ENCODE data around the gene LOXL1. TPM values are rescaled to one million over a fixed set of nuclear protein-coding genes. Genes with fewer than 3 reads are reported as not detected.

The LOXL1 gene
- total RNA-seq, 1 experiment from 2014 or later, result not detected

GRCh38 chr15:73905225-73905827 is 20.9 kb upstream of the LOXL1 start:
- Histone ChIP-seq H3K4me3 (ENCODE audit: low read length) (no peak overlapping the region), H4K20me1 (ENCODE audit: insufficient read depth, low read depth, low read length) (no peaks in the 10 kb centered on the region), H3K36me3 (ENCODE audit: insufficient read depth, low read length) (no peaks in the 10 kb centered on the region), H3K9me3 (ENCODE audit: low read length) (no peaks in the 10 kb centered on the region), H2AFZ (ENCODE audit: low read length) (no peak overlapping the region), H3K9me2 (replicated peaks; ENCODE audit: insufficient read depth, low read length) (no peaks in the 10 kb centered on the region), H3K79me2 (ENCODE audit: low read length) (no peaks in the 10 kb centered on the region), H3K27ac (ENCODE audit: low read length) (no peak overlapping the region), H3K27me3 (ENCODE audit: low read length) (no peaks in the 10 kb centered on the region), H3K9ac (ENCODE audit: low read length) (no peak overlapping the region), H3K4me2 (ENCODE audit: low read depth, low read length, poor library complexity, severe bottlenecking) (no peak overlapping the region), H3K4me1 (ENCODE audit: low read length) (no peaks in the 10 kb centered on the region)
- DNase-seq, result no peak

- H3K27me3 ChIP-seq (ENCODE audit: low read length), result no peaks in the 10 kb centered on the region
- H2AFZ ChIP-seq (ENCODE audit: low read length), result no peak overlapping the region
- H3K36me3 ChIP-seq (ENCODE audit: insufficient read depth, low read length), result no peaks in the 10 kb centered on the region
- H3K27ac ChIP-seq (ENCODE audit: low read length), result no peak overlapping the region
- H3K4me3 ChIP-seq (ENCODE audit: low read length), result no peak overlapping the region
- H3K4me2 ChIP-seq (ENCODE audit: low read depth, low read length, poor library complexity, severe bottlenecking), result no peak overlapping the region
- no peaks in the 10 kb centered on the region for H3K9me2 ChIP-seq (replicated peaks; ENCODE audit: insufficient read depth, low read length)
- no peak for DNase-seq
- no peaks in the 10 kb centered on the region for H3K9me3 ChIP-seq (ENCODE audit: low read length)
- H3K9ac ChIP-seq (ENCODE audit: low read length), result no peak overlapping the region
- H4K20me1 ChIP-seq (ENCODE audit: insufficient read depth, low read depth, low read length), result no peaks in the 10 kb centered on the region
- H3K79me2 ChIP-seq (ENCODE audit: low read length), result no peaks in the 10 kb centered on the region
- H3K4me1 ChIP-seq (ENCODE audit: low read length), result no peaks in the 10 kb centered on the region
These were observed 19.8 kb upstream of the LOXL1 start for GRCh38 chr15:73906346-73907034.

GRCh38 chr15:73907035-73907408 is 19.2 kb upstream of the LOXL1 start:
- no peaks in the 10 kb centered on the region for H3K9me2 ChIP-seq (replicated peaks; ENCODE audit: insufficient read depth, low read length)
- H3K9ac ChIP-seq (ENCODE audit: low read length), result no peak overlapping the region
- H4K20me1 ChIP-seq (ENCODE audit: insufficient read depth, low read depth, low read length), result no peaks in the 10 kb centered on the region
- DNase-seq, result no peak
- no peaks in the 10 kb centered on the region for H3K27me3 ChIP-seq (ENCODE audit: low read length)
- no peaks in the 10 kb centered on the region for H3K4me1 ChIP-seq (ENCODE audit: low read length)
- H3K79me2 ChIP-seq (ENCODE audit: low read length), result no peaks in the 10 kb centered on the region
- no peaks in the 10 kb centered on the region for H3K36me3 ChIP-seq (ENCODE audit: insufficient read depth, low read length)
- no peak overlapping the region for H3K4me2 ChIP-seq (ENCODE audit: low read depth, low read length, poor library complexity, severe bottlenecking)
- no peak overlapping the region for H3K27ac ChIP-seq (ENCODE audit: low read length)
- H2AFZ ChIP-seq (ENCODE audit: low read length), result no peak overlapping the region
- H3K9me3 ChIP-seq (ENCODE audit: low read length), result no peaks in the 10 kb centered on the region
- H3K4me3 ChIP-seq (ENCODE audit: low read length), result no peak overlapping the region

- no peak overlapping the region for H3K4me3 ChIP-seq (ENCODE audit: low read length)
- no peaks in the 10 kb centered on the region for H4K20me1 ChIP-seq (ENCODE audit: insufficient read depth, low read depth, low read length)
- peak; percentile 87 for DNase-seq
- H3K27ac ChIP-seq (ENCODE audit: low read length), result no peak overlapping the region
- H3K9ac ChIP-seq (ENCODE audit: low read length), result no peak overlapping the region
- no peaks in the 10 kb centered on the region for H3K36me3 ChIP-seq (ENCODE audit: insufficient read depth, low read length)
- no peaks in the 10 kb centered on the region for H3K27me3 ChIP-seq (ENCODE audit: low read length)
- no peaks in the 10 kb centered on the region for H3K79me2 ChIP-seq (ENCODE audit: low read length)
- no peak overlapping the region for H2AFZ ChIP-seq (ENCODE audit: low read length)
- H3K4me1 ChIP-seq (ENCODE audit: low read length), result no peaks in the 10 kb centered on the region
- H3K9me3 ChIP-seq (ENCODE audit: low read length), result no peaks in the 10 kb centered on the region
- no peaks in the 10 kb centered on the region for H3K9me2 ChIP-seq (replicated peaks; ENCODE audit: insufficient read depth, low read length)
- no peak overlapping the region for H3K4me2 ChIP-seq (ENCODE audit: low read depth, low read length, poor library complexity, severe bottlenecking)
These were observed 18.0 kb upstream of the LOXL1 start for GRCh38 chr15:73908030-73908821.

GRCh38 chr15:73908822-73909122 is 17.5 kb upstream of the LOXL1 start:
- no peaks in the 10 kb centered on the region for H3K27me3 ChIP-seq (ENCODE audit: low read length)
- no peaks in the 10 kb centered on the region for H3K4me1 ChIP-seq (ENCODE audit: low read length)
- no peak overlapping the region for H3K4me3 ChIP-seq (ENCODE audit: low read length)
- H3K4me2 ChIP-seq (ENCODE audit: low read depth, low read length, poor library complexity, severe bottlenecking), result no peak overlapping the region
- no peak overlapping the region for H3K9ac ChIP-seq (ENCODE audit: low read length)
- no peaks in the 10 kb centered on the region for H3K9me3 ChIP-seq (ENCODE audit: low read length)
- no peaks in the 10 kb centered on the region for H3K9me2 ChIP-seq (replicated peaks; ENCODE audit: insufficient read depth, low read length)
- no peak for DNase-seq
- H3K79me2 ChIP-seq (ENCODE audit: low read length), result no peaks in the 10 kb centered on the region
- H4K20me1 ChIP-seq (ENCODE audit: insufficient read depth, low read depth, low read length), result no peaks in the 10 kb centered on the region
- no peak overlapping the region for H3K27ac ChIP-seq (ENCODE audit: low read length)
- no peaks in the 10 kb centered on the region for H3K36me3 ChIP-seq (ENCODE audit: insufficient read depth, low read length)
- H2AFZ ChIP-seq (ENCODE audit: low read length), result no peak overlapping the region

- no peak for DNase-seq
- Histone ChIP-seq H3K9me2 (replicated peaks; ENCODE audit: insufficient read depth, low read length) (no peaks in the 10 kb centered on the region), H3K27ac (ENCODE audit: low read length) (no peak overlapping the region), H3K79me2 (ENCODE audit: low read length) (no peaks in the 10 kb centered on the region), H4K20me1 (ENCODE audit: insufficient read depth, low read depth, low read length) (no peaks in the 10 kb centered on the region), H3K27me3 (ENCODE audit: low read length) (no peaks in the 10 kb centered on the region), H3K9ac (ENCODE audit: low read length) (no peak overlapping the region), H2AFZ (ENCODE audit: low read length) (no peak overlapping the region), H3K9me3 (ENCODE audit: low read length) (no peaks in the 10 kb centered on the region), H3K36me3 (ENCODE audit: insufficient read depth, low read length) (no peaks in the 10 kb centered on the region), H3K4me3 (ENCODE audit: low read length) (no peak overlapping the region), H3K4me1 (ENCODE audit: low read length) (no peaks in the 10 kb centered on the region), H3K4me2 (ENCODE audit: low read depth, low read length, poor library complexity, severe bottlenecking) (no peak overlapping the region)
These were observed 16.6 kb upstream of the LOXL1 start for GRCh38 chr15:73909651-73910050.

GRCh38 chr15:73910522-73911303 is 15.5 kb upstream of the LOXL1 start:
- H3K9me3 ChIP-seq (ENCODE audit: low read length), result no peaks in the 10 kb centered on the region
- H3K4me1 ChIP-seq (ENCODE audit: low read length), result no peaks in the 10 kb centered on the region
- H2AFZ ChIP-seq (ENCODE audit: low read length), result no peak overlapping the region
- H3K27ac ChIP-seq (ENCODE audit: low read length), result no peak overlapping the region
- no peak for DNase-seq
- no peak overlapping the region for H3K9ac ChIP-seq (ENCODE audit: low read length)
- H3K36me3 ChIP-seq (ENCODE audit: insufficient read depth, low read length), result no peaks in the 10 kb centered on the region
- no peaks in the 10 kb centered on the region for H4K20me1 ChIP-seq (ENCODE audit: insufficient read depth, low read depth, low read length)
- H3K9me2 ChIP-seq (replicated peaks; ENCODE audit: insufficient read depth, low read length), result no peaks in the 10 kb centered on the region
- H3K4me2 ChIP-seq (ENCODE audit: low read depth, low read length, poor library complexity, severe bottlenecking), result no peak overlapping the region
- H3K27me3 ChIP-seq (ENCODE audit: low read length), result no peaks in the 10 kb centered on the region
- H3K79me2 ChIP-seq (ENCODE audit: low read length), result no peaks in the 10 kb centered on the region
- no peak overlapping the region for H3K4me3 ChIP-seq (ENCODE audit: low read length)

- Histone ChIP-seq H3K4me1 (ENCODE audit: low read length) (no peaks in the 10 kb centered on the region), H3K4me2 (ENCODE audit: low read depth, low read length, poor library complexity, severe bottlenecking) (no peak overlapping the region), H4K20me1 (ENCODE audit: insufficient read depth, low read depth, low read length) (no peaks in the 10 kb centered on the region), H3K27ac (ENCODE audit: low read length) (no peak overlapping the region), H3K9ac (ENCODE audit: low read length) (no peak overlapping the region), H3K27me3 (ENCODE audit: low read length) (no peaks in the 10 kb centered on the region), H3K9me2 (replicated peaks; ENCODE audit: insufficient read depth, low read length) (no peaks in the 10 kb centered on the region), H2AFZ (ENCODE audit: low read length) (no peak overlapping the region), H3K36me3 (ENCODE audit: insufficient read depth, low read length) (no peaks in the 10 kb centered on the region), H3K4me3 (ENCODE audit: low read length) (no peak overlapping the region), H3K9me3 (ENCODE audit: low read length) (no peaks in the 10 kb centered on the region), H3K79me2 (ENCODE audit: low read length) (no peaks in the 10 kb centered on the region)
- DNase-seq, result no peak
These were observed 14.1 kb upstream of the LOXL1 start for GRCh38 chr15:73912030-73912596.

Measured in Karpas-422 (cell line).